ENCODE measurements around the gene DESI1. TPM values are rescaled to one million over a fixed set of nuclear protein-coding genes. Genes with fewer than 3 reads are reported as not detected.
"Not testable (repeated sequence)": the region's sequence is repeated elsewhere in the genome, so short reads cannot be mapped to it uniquely, and the experiment has no call there.

The DESI1 gene
- total RNA-seq, 1 donor from 2014 or later: 60.8 TPM

DNA sequence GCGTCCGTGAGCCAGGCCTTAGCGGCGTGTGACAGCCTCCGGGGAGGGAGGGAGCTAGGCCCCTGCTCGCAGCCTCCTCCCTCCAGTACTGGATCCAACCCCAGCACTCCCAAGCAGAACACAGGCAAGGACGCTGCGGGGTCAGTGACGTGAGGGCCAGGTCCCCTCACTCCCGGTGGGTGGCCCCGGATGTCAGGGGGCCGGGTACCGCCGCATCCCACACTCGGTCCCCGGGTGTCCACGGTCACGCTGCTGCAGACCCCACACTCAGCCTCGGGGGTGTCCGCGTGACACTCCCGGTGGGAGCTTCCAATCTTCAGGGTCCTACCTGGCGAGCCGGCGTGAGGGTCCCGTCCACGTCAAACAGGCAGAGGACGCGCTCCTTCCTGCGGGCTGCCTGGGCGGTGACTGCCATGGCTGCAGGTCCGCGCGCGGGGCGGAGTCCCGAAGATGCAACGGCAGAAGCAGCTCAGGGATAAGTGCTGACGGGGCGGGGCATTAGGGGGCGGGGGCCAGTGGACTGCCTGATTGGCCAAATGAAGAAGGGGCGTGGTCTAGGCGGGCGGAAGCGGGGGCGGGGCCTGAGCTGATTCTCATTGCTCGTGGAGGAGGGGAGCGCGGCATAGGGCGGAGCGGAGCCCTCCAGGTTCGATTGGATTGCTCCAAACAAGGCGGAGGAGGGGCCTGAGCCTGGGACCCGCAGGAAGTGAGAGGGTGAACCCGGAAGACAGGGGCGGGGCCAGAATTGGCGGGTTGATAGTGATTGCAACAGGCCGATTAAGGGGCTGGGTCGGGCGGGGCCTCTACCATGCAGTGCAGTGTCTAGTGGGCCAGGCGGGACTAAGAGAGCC is 31.2 kb downstream of the DESI1 start, which contains the start of gene PMM1:
PMM1 (minus strand) TSS at position 450 of the 851 bp plus-strand sequence; CDS start at position 415, 35 bp downstream.
- intact Hi-C loops (cut with micrococcal nuclease): loop anchor here (1.0 kb wide), 10 partner anchors 15 to 498 kb away; partner anchors contain the start of genes ACO2, DESI1, L3MBTL2 and POLR3H

- intact Hi-C loops (cut with micrococcal nuclease): no loop called here
These were observed 33.5 kb downstream of the DESI1 start for GRCh38 chr22:41587347-41587723.

DNA sequence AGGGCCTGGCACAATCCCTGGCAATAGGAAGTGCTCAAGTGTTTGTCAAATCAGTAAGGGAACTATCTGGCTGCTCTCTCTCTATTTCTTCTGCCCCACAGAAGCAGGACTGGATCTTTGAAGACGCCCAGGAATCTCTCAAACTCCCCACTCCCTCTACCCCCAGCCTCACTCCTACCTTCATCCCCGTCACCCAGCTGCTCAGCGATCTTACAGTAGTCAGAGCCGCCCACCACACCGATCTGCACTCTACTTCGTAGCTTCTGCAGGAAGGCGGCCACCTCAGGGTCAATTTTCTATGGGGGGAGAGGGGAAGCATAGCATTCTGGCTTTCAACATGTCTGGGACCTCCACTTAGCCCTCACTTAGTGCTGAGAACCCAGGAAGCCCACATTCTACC is 34.9 kb downstream of the DESI1 start:
- intact Hi-C loops (cut with micrococcal nuclease): no loop called here

- intact Hi-C loops (cut with micrococcal nuclease): no loop called here
These were observed 36.0 kb downstream of the DESI1 start for GRCh38 chr22:41584881-41585280.

DNA sequence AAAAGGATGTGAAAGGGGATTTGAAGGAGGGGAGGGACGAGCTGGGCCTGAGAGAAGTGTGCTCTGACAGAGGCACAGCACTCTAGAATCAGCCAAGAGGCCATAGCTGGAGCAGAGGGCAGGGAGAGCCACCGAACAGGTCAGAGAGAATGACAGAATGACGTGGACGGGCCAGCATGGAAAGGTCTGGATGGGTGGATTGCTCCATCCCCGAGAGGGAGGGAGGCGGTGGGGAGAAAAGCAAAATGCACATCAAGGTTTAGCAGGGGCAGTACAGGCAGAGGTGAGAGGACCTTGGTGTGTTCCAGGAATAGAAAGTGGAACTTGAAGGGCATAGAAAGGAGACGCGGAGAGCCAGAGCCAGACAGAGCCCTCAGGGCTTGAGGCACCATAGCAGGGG is 38.1 kb downstream of the DESI1 start:
- intact Hi-C loops (cut with micrococcal nuclease): no loop called here

DNA sequence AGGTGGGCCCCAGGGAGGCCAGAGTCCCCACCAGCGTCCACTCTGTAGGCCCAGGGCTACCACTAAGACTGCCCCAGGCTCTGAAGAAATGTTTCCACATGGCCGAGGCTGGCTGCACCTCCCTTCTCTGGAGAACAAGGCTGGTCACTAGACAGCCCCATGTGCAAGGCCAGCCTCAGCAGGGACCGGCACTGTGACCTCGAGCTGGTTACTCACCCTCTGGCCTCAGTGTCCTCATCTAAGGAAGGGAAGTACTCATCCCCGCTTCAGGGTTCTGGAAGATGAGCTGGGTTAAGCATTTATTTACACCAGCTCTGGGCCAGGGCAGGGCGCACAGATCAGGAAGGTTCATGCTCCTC is 40.9 kb downstream of the DESI1 start:
- intact Hi-C loops (cut with micrococcal nuclease): no loop called here

DNA sequence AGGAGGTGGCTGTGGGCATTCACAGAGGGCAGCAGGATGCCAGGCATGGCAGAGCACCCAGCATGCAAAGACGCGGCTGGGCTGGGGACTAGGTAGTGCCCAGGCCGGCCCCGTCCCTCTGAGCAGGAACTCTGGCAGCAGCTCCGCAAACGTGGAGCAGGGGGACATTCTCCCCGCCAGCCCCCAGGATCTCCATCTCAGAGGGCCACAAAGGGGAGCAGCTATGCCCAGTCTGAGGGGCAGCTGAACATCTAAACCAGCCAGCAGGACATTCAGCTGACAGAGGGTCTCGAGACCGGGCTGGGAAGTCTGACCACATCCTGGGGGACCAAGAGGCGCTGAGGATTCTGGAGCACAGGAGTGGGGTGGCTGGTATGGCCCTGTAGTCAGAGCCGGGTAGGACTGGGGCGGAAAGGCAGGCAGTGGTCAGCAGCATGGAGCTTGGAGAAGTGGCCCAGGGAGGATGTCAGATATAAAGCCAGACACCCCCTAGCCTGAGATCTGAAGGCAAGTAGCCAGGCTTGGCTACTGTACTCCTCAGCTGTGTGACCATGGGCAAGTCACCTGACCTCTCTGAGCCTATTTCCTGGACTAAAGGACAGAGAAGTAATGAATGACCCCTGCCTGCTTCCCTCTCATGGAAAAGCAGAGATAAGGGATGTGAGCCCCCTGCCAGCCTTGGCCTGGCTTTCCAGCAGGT is 41.4 kb downstream of the DESI1 start:
- intact Hi-C loops (cut with micrococcal nuclease): no loop called here

- intact Hi-C loops (cut with micrococcal nuclease): no loop called here
These were observed 42.0 kb downstream of the DESI1 start for GRCh38 chr22:41578818-41579217.

DNA sequence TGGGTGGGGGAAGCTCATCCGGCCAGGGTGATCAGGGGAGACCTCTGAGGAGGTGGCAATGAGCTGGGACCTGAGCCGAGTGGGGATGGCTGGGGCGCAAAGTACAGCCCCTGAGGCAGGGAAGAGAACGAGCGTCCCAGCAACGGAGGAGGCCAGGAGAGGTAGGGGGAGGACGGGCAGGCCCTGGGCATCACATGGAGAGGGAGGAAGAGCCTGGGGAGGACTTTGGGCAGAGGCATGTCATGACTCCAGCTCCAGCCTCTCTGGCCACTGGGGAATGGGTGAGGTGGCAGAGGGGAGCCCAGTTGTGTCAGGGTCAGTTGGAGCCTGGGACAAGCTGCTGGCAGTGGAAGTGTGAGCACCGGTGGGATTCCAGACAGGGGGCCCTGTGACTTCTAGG is 42.7 kb downstream of the DESI1 start:
- intact Hi-C loops (cut with micrococcal nuclease): no loop called here

GRCh38 chr22:41576877-41577276 is 44.0 kb downstream of the DESI1 start:
- intact Hi-C loops (cut with micrococcal nuclease): loop anchor here (1.0 kb wide), 1 partner anchor 20 kb away; no protein-coding TSS in a partner anchor

- intact Hi-C loops (cut with micrococcal nuclease): no loop called here
These were observed 45.3 kb downstream of the DESI1 start for GRCh38 chr22:41575533-41575932.

GRCh38 chr22:41574847-41575381 is 45.9 kb downstream of the DESI1 start:
- intact Hi-C loops (cut with micrococcal nuclease): no loop called here

DNA sequence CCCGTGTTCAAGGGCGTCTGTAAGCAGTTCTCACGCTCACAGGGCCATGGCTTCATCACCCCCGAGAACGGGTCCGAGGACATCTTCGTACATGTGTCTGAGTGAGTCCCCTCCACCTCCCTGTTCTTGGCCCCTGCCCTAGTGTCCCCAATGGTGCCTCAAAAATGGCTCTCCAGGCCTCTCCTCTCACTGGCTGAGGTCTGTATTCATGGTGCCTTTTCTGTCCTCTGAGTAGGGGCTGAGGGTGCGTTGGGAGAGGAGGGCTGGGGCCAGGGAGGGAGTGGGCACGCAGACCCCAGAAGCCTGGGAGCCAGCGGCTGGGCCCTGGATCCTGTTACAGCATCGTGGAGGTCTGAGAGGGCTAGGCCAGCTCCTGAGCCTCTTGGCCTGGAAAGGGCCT is 47.2 kb downstream of the DESI1 start:
- intact Hi-C loops (cut with micrococcal nuclease): no loop called here

DNA sequence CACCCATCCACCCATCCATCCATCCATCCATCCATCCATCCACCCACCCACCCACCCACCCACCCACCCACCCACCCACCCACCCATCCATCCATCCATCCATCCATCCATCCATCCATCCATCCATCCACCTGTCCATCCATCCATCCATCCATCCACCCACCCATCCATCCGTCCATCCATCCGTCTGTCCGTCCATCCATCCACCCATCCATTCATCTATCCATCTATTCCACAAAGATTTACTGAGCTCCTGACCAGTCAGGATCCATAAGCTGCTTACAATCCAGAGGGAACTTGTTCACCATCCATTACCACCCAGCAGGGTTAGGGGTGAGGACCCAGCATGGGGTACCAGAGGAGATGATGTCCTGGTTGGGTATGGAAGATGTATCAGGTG is 48.5 kb downstream of the DESI1 start:
- intact Hi-C loops (cut with micrococcal nuclease): not testable (repeated sequence)

GRCh38 chr22:41571786-41572185 is 49.1 kb downstream of the DESI1 start:
- intact Hi-C loops (cut with micrococcal nuclease): no loop called here

DNA sequence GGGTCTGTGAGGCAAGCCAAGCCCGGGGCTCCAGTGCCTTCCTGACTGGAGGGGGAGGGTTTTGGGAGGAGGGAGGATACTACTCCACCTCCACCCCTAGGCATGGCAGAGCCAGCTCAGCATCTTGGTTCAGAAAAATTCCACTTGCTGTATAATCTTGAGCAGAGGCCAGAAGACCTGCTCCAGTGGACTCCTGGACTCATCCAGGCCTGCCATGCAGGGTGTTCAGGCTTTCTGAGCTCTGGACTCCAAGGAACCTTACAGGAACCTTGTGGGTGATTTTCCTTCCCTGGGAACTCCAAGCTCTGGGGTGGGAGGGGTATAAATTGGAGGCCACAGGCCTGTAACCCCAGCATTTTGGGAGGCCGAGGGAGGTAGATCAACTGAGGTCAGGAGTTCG is 50.6 kb downstream of the DESI1 start:
- intact Hi-C loops (cut with micrococcal nuclease): no loop called here

- intact Hi-C loops (cut with micrococcal nuclease): no loop called here
These were observed 52.0 kb downstream of the DESI1 start for GRCh38 chr22:41568811-41569210.

GRCh38 chr22:41567512-41567768 is 53.4 kb downstream of the DESI1 start:
- intact Hi-C loops (cut with micrococcal nuclease): no loop called here

DNA sequence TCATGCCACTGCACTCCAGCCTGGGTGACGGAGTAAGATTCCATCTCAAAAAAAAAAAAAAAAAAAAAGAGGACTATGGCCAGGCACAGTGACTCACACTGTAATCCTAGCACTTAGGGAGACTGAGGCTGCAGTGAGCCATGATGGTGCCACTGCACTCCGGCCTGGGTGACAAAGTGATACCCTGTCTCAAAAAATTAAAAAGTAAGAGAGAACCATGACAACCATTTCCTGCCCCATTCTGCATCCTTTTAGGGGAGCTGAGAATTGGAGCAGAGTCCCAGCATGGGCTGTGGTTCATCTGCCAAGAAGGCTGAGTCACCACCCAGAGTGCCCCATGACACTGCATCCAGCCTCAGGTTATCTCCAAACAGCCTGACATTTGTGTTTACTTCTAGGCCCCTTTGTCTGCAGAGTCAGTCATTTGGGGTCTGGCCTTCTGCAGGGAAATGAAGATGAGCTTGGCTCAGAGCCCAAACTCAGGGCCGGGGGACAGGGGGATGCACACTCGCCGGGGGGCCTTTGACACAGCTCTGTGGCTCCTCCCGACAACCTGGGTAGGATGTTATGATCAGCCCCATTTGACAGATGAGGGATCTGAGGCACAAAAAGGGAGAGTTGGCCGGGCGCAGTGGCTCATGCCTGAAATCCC is 55.3 kb downstream of the DESI1 start:
- intact Hi-C loops (cut with micrococcal nuclease): no loop called here

GRCh38 chr22:41564563-41564962 is 56.3 kb downstream of the DESI1 start:
- intact Hi-C loops (cut with micrococcal nuclease): no loop called here

DNA sequence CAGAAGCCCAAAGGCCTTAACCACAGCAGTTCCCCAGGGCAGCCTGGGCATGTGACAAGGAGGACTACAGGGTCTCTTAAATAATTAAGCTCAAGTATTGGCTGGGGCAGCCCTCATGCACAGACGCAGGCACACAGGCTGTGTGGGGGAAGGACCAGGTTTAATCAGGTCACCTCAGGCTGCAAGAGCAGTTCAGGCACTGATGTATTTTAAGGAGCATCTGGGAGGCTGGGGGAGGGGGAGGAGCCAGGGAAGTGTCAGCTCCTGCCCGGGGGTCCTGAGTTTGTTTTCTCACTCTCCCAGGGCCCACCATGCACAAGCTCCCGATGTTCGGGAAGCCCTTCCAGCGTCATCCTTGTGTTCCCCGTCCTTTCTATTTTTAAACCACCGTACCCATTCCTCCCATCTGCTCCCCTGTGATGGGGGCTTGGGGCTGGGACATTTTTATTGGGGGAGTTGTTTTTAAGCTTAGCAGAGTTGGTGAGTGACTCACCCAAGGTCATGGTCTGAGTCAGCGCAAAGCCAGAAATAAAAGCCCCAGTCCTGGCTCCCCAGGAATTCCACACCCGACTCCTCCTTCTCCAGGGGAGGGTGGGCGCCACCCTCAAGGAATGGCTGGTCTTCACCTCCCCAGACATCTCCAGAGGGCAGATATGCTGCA is 57.7 kb downstream of the DESI1 start:
- intact Hi-C loops (cut with micrococcal nuclease): no loop called here

- intact Hi-C loops (cut with micrococcal nuclease): no loop called here
These were observed 58.4 kb downstream of the DESI1 start for GRCh38 chr22:41562461-41562860.
